HG03097 (cell line): ENCODE measurements around the gene HGFAC.
"Not testable (repeated sequence)": the region's sequence is repeated elsewhere in the genome, so short reads cannot be mapped to it uniquely, and the experiment has no call there.

Experiments used
- ATAC-seq: cut with Tn5 transposase; IDR thresholded peaks from one replicate; pipeline ENCODE4 v1.9.1; 2021; ENCODE audit not compliant: unreplicated experiment, low FRiP score

The HGFAC gene

DNA sequence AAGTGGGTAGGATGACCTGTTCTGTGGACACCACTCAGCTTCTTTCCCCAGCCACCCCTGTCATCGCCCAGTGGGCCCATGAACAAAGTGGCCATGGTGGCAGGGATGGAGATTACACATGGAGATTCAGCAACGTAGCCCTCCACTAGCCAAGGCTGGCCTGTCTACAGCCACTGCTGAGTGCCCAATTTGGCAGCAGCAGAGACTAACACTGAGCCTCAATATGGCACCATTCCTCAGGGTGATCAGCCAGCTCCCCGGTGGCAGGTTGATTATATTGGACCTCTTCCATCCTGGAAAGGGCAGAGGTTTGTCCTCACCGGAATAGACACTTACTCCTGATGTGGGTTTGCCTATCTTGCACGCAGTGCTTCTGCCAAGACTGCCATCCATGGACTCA lies 17.4 kb downstream of the HGFAC start:
- ATAC-seq, result not testable (repeated sequence)

DNA sequence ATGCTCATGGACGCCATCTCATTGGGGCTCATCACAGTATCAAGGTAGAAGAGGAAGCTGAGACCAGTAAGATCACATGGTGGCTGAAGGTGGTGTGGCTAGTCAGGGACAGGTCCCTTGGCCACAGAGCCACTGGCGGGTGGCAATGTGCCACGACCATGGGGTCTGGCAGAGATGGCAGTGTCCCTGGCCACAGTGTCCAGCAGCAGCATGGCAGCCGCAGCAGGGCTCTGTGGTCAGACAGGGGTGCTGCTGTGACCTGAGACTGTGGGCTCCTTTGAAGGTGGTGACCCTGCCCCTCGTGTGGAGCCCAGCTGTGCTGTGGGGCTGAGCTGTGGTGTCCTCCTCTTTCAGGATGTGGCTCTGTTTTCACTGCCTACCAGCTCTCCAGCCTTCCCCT lies 19.2 kb downstream of the HGFAC start:
- ATAC-seq, result no peak

DNA sequence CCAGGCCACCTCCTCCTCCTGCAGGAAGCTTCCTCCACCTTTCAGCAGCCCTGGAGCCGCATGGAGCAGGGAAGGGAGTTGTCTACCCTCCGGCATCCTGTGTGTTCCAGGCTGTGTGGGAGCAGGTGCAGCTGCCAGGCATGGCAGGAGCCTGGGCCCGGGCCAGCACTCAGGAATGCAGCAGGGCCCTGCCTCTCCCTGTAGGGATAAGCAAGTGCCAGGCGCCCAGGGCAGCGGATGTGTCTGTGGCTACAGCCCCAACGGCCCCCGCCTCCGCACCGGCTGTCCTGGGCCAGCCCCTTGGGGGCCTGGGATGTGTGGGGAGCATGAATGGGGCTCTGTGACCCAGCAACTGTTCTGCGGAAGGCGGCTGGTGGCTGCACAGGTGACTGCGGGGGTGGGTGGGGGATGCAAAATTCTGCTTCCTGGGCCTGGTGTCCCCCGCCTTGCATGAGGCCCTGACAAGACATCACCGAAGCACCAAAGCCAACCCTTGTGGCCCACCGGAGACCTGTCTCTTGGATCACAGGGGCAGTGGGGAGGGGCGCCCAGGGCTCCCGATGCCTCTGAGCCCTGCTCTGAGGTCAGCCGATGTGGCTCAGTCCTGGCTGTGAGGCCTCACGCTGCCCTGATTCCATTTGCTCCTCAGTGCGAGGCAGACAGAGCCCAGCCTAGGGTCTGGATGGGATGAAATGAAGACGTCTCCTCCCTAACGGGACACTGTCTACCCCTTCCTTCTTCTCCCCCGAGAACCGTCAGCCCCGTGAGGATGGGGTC lies 19.9 kb downstream of the HGFAC start:
- ATAC-seq, result no peak

DNA sequence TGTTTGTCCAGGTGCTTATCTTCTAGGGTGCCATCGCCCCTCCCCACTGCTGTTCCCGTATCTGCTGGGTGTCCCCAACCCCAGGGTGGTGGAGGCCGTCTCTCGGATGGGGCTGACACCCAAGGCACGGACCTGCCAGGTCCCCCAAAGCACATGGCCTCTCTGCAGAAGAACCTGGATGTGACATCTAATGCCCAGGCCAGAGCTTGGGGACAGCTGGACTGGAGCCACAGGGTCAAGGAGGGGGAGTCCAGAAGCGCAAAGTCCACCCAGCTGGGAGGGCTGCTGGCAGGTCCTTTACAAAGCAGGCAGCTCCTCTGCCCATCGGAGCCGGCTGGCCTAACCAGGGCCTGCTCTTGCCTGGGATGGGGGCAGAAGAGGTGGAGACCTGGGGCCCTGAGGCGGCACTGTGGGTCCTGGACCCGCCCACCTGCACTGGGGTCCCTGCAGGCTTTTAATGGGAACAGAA lies 20.6 kb downstream of the HGFAC start:
- no peak for ATAC-seq

DNA sequence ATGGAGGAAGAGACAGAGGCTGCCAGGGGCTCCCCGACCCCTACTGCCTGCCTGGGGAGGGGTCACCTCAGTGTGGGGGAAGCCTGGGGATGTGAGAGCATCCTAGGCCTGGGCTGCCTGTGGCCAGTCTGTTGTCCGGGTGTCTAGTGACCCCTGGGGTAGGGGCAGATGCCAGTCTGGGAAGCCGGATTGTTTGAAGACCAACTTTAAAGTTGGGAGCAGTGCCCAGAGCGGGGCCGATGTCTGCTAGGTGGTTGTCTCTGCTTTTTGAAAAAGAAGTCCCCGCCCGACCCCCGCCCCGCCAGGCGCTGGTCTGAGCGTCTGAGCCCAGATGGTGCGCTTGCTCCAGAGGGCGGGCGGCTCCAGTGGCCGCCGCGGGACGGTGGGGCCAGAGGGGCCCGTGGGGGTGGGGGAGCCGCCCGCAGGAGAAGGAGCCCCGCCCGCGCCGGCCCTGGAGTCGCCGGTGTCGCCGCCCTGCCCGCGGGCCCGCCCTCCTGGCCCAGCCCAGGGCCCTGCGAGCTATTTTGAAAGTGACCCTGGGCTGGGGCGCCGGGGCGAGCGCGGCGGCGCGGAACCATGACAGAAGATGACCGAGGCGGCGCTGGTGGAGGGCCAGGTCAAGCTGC lies 21.1 kb downstream of the HGFAC start, which contains the start of gene DOK7:
Gene DOK7 (plus strand): TSS at position 517 of the 626 bp plus-strand sequence. CDS start 70 bp downstream, at position 587.
- no peak for ATAC-seq

DNA sequence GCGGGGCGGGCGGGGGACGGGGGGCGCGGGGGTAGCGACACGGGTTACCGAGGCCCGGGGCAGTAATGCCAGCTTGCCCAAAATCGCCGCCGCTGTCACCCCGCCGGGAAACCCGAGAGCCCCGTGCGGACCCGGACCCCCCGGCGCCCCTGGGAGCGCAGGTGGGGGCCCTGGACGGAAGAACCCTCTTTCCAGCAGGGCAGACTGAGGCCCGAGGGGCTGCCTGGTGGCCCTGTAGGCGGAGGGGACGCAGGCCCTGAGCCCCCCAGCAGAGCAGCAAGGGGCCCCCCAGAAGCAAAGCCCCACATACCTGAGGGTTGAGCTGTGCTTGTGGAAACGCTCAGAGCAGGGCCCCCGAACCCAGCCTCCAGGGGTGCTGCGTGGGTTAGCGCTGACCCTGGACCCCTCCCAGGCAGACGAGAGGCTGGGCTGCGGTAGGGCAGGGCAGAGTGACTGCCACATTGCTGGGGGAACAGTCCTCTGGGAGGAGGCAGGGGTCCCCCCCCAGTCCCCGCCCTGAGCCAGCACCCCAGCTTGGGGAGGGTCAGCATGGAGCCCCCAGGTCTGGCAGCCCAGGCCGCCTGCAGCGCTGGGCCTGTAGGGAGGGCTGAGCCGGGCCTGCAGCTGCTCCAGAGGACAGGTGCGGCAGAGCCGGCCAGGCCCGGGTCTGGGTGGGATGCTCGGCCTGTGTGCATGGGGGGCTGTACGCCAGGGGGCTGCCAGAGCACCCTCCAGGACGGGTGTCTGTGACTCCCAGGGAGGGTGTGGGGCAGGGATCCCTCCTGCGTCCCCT lies 22.0 kb downstream of the HGFAC start:
- ATAC-seq, result no peak

DNA sequence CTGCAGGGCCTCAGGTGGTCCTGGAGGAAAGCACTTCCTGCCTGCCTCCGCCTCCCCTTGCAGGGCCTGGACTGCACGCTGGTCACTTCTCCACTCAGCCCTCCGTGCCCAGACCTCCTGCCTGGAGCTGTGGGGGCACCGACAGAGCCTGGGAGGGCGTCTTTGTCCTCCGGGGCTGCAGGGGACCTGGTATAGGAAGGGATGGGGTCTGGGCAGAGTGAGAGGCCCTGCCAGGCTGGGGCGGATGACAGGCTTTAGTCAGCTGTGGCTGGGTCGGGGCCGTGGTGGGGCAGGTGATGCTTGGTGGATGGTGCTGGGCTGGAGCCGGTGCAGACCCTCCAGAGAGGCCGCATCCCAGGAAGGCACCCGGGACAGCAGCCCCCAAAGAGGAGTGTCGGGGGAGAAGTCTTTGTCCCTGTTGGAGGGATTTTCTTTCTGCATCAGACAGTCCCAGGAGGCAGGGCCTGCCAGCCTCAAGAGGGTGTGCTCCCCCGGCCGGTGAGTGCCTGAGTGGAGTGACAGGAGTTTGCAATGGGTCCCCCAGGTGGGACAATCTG lies 22.7 kb downstream of the HGFAC start:
- ATAC-seq, result no peak

DNA sequence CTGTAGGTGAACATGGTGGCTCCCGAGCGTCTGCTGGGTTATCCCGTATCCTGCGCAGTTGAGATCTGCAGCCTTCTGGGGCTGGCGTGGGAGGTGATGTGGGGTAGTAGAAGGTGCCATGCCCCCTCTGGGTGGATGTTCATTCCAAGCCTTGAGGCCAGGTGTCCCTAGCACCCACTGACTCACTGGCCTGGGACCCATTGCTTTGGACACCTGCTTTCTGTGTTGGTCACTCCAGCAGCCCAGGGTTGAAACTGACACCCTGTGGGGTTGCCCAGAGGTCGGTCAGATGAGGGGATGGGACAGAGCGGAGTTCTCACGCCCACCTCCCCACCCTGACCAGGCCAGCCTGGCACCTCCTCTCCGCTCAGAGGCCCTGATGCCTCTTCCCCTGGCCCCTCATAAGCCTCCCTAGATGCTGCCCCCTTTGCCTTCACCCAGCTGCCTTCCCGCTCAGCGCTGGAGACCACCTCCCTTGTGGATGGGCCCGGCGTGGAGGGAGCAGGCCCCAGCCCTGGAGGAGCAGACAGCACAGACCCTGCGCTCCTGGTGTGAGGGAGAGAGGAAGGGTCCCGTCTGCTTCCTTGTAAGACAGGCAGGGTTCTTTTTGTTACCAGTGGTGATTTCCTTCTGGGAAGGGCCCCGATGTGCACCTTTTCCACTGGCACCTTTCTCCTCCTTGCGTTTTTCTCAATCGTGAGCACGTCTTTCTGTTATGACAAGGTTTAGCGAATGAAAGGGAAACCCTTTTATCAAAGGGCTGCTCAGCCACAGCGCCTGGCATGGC lies 23.3 kb downstream of the HGFAC start:
- no peak for ATAC-seq

DNA sequence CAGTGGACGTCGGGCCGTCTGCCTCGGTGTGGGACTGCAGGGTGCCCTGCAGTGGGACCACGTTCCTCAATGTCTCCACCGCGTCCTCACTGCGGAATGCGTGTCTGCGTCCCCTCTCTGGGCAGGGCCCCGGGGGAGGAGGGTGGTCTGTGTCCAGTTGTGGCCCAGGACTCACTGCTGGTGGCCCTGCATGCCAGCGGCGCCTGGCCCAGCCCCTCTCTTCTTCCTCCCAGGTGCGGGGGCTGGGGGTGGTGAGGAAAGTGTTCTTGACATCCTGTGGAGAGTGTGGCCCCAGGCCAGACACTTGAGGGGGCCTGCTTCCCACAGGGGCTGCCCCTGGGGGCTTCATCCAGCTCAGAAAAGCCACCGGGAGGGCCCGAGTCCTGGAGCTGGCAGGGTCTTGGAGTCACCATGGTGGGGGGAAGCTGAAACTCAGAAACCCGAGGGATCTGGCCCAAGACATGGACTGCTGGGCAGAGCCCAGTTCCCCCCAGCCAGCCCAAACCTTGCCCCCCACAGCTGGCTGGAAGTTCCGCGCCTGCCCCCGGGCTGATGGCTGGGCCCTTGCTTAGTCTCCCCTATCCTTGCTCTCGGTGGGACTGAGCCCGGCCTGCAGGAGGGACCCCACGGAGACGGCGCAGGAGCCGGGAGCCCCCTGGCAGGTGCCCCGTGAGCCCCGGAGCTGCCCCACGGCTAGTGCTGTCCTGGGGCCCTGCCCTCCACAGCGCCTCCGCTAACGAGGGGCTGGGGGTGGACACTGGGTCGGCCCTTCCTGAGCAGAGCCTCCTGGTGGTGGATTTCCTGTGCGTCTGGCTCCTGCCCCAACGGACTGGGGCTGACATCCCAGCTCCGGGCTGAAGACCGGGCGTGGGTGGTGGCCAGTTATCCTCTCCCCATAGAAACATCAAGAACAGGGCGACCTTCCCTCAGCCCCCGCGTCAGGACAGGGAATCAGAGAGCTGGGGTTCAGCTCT lies 24.2 kb downstream of the HGFAC start:
- ATAC-seq, result no peak

DNA sequence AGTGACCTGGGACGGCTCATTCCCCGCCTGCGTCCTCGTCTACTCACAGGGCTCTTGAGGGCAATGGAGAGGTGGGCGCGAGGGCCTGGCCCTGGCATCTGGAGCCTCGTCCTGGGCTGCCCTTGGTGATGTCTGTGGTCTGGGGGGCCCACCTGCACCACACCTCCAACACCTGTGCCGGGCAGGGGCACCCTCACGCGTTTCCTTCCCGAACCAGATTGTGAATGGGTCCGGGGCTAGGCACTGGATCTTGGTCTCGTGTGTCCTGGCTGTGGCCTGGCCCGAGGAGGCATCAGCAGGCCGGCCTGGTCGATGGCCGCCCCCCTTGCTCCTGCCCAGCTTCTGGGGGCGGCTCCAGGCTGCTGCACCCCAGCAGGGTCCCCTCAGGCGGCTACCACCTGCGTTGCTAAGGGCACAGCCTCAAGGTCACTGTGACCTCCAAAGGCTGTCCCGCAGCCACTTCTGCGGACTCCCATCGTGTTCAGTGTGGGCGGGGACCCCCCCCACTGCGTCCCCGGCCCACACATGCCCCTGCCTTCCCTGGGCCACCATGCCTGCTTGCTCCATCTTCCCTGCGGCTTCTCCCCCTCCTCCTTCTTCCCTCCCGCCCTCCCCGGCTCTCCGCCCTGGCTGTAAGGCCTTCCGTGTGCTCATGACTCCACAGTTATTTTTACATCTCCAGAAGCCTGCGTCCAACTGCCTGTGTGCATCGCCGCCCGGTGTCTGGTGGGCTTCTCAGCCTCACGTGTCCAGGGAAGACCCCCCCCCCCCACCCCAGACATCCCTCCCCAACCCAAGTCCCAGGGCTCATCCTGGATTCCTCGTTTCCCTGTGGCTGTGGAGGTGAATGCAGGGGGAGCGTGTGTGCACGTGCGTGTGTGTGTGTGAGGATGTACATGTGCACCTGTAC lies 25.2 kb downstream of the HGFAC start:
- ATAC-seq, result no peak

DNA sequence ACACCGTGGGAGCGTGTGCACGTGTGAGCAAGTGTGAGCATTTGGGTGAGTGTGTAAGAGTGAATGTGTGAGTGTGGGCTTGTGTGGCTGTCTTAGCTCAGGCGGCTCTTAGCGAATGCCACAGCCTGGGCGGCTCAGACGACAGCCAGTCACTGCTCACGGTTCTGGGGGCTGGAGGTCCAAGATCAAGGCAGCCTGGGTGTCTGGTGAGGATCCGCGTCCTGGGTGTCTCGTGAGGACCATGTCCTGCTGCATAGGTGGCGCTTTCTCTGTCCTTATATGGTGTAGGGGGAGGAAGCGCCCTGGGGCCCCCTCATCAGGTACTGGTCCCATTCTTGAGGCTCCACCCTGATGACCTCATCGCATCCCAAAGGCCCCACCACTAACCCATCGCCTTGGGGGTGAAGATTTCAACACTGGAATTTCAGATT lies 25.8 kb downstream of the HGFAC start:
- ATAC-seq, result no peak

DNA sequence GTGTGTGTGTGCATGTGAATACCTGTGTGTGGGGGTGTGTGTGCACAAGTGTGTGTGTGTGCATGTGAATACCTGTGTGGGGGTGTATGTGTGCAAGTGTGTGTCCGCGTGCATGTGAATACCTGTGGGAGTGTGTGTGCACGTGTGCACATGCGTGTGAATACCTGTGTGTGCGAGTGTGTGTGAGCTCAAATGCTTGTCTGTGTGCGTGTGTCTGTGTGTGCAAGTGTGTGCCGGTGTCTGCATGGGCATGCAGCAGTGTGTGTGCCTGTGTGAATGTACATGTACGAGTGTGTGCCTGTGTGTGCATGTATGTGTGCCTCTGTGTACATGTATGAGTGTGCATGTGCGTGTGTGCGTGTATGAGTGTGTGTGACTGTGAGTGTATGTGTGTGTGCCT lies 26.4 kb downstream of the HGFAC start:
- no peak for ATAC-seq

DNA sequence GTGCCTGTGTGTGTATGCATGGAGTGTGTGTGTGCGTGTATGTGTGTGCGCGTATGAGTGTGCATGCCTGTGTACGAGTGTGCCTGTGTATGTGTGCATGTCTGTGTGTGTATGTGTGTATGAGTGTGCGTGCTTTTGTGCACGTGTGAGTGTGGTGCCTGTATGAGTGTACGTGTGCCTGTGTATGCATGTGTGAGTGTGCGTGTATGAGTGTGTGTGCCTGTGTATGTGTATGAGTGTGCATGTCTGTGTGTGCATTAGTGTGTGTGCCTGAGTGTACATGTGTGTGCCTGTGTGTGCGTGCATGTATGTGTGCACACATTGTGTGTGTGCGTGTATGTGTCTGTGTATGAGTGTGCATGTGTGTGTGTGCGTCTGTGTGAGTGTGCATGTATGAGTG lies 27.0 kb downstream of the HGFAC start:
- ATAC-seq, result no peak

DNA sequence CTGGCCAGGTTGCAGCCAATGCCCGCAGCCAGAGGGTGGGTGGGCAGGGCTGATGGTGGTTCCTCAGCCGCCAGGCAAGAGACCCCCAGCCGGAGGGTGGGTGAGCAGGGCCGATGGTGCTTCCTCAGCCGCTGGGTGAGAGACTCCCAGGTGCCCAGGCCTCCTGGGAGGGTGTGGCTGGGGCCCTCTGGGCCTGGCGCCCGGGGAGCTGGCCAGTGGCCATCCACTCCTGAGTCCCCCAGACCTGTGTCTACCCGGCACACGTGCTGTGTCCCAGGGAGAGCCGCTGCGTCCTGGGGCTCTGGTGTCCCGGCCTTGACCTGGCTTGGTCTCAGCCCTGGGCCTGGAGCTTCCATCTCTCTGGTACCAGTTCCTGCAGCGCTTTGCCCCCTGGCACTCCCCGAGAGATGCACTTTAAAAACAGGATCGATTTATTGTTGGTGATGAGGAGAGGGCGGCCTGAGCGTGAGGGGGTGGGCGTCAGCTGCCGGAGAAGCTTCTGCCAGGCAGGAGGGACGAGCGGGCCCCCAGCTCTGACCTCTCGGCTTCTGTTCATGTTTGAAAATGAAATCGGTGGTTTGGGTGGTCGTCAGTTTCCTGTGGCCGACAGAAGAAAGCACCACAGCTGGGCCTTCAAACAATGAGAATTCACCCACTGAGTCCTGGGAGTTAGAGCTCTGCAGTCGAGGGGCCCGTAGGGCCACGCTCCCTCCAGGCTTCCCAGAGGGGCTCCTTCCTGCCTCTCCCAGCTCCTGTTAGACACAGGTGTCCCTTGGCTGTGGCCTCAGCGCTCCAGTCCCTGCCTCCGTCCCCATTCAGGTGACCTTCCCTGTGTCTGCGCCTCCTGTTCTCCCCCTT lies 27.8 kb downstream of the HGFAC start:
- ATAC-seq, result no peak

DNA sequence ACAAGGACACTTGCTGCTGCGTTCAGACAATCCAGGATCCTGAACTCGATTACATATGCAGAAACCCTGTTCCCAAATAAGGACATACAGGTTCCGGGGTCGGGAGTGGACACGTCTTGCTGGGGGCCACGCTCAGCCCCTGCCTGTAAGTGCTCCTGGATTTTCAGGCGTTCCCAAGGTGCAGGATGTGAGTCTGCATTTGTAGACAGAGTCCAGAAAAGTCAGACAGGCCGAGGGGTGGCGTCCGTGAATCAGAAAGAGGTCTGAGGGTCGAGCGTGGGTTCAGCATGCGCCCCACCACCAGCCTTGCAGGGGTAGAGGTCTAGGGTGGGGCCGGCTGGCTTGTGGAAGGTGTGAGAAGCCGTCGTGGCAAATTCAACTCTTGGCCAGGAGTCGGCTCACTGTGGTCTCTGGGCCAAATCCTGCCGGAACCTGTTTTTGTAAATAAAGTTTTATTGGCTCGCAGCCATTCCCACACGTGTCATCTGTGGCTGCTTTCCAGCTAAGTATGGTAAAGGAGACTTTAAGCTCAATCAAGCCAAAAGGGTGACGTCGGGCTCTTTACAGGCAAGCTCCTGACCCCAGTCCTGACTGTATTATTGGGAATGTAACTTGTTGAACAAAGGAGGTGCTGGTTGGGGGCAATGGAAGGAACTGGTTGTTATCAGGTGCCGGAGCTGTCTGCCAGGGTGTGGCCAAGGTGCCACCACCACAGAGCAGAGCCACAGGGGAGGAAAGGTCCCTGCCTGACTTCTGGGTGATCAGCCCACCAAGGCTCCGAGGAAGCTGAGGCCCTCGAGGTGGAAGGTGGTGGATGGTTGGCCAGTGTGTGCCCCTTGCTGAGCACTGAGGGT lies 28.7 kb downstream of the HGFAC start:
- ATAC-seq, result no peak

DNA sequence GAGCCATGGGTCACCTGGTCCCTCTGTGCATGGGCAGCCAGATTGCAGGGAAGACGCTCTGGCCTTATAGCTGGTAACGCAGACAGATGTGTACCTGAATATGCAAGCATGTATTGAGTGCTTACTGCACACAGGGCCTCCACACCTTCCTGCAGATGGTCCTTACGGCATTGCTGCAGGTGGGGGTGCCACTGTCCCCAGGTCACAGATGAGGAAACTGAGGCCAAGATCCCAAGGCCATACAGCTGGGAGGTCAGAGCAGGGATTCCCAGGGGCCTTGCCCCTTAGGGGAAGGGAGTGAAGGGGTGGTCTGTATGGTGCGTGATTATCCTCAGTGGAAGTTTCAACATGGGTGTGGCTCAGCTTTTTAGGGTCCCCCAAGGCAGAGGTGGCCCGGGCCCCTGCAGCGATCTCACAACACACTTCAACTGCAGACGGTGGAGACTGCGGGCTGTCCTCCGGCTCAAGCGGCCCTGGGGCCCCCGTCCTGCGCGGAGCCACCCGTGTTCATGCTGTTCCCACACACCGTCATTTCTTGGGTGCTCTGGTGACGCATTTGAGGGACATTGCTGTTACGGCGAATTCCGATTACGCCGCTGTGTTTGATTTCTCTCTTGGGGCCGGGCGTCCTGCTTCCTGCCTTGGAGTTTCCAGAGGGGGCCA lies 29.5 kb downstream of the HGFAC start:
- ATAC-seq, result no peak
